Measurements from ENCODE around the gene GK.

DNA sequence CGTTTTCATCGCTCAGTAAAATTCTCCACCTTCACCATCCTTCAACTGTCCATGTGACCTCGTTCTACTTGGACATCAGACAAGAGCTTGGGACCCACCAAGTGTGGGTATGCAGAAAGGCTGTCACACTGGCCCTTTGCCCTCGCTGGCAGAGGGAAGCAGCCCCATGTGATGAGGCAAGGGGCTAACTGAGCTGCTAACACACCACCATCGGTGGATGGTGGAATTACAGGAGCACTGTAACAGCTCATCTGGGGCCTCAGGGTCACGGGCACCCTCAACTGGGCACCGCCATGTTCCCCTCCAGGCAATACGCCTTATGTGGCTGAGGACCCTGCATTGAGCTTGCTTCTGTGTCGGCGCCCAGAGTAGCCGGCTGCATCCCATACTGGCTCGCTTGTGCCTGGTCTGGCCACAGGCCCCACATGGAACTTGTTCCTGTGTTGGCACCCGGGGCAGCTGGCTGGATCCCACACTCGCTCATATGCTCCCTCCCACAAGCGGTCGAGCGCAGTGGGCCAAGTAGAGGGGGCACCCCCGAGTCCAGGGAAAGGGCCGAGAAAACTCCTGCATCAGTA is 126.3 kb downstream of the GK start:
- TF ChIP-seq, protein P1, sequence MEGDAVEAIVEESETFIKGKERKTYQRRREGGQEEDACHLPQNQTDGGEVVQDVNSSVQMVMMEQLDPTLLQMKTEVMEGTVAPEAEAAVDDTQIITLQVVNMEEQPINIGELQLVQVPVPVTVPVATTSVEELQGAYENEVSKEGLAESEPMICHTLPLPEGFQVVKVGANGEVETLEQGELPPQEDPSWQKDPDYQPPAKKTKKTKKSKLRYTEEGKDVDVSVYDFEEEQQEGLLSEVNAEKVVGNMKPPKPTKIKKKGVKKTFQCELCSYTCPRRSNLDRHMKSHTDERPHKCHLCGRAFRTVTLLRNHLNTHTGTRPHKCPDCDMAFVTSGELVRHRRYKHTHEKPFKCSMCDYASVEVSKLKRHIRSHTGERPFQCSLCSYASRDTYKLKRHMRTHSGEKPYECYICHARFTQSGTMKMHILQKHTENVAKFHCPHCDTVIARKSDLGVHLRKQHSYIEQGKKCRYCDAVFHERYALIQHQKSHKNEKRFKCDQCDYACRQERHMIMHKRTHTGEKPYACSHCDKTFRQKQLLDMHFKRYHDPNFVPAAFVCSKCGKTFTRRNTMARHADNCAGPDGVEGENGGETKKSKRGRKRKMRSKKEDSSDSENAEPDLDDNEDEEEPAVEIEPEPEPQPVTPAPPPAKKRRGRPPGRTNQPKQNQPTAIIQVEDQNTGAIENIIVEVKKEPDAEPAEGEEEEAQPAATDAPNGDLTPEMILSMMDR (conservative IDR thresholded peaks at IDR 0.05 in 1 of 2, IDR thresholded peaks at IDR 0.05 in 1 of 2; ENCODE audit: extremely low read depth in 1 of 2, insufficient read depth in 1 of 2, low read depth in 1 of 2, low read length in 2 of 2), result no peak
- TF ChIP-seq EZH2 (IDR thresholded peaks at IDR 0.05; ENCODE audit: borderline replicate concordance, low read length), result no peak

Data from mammary epithelial cell (primary cell).